H1 (cell line): Measurements from ENCODE around the gene PLXNB3.

ENCODE experiments used
- CTCF ChIP-seq, 3 experiments: IDR thresholded peaks; 1 replicate in 2 of 3; 2 replicates in 1 of 3; pipeline versions ENCODE4 v1.5.1 to v1.6.1; 2011; ENCODE audit warnings: low read length in 3 of 3, mild to moderate bottlenecking in 3 of 3, inconsistent platforms in 2 of 3, low read depth in 1 of 3, moderate library complexity in 1 of 3; ENCODE audit not compliant: insufficient read depth in 1 of 3; ENCODE audit errors: control extremely low read depth in 1 of 3
- EP300 ChIP-seq, 2 experiments: IDR thresholded peaks; 1 replicate in 1 of 2; 2 replicates in 1 of 2; pipeline ENCODE4 v1.6.1; 2011 to 2012; ENCODE audit warnings: low read depth in 2 of 2, low read length in 2 of 2, mild to moderate bottlenecking in 2 of 2, borderline replicate concordance in 1 of 2, inconsistent platforms in 1 of 2, moderate library complexity in 1 of 2
- POLR2A ChIP-seq, 2 experiments: IDR thresholded peaks; 1 replicate in 1 of 2; 2 replicates in 1 of 2; pipeline ENCODE4 v1.6.1; 2011; ENCODE audit warnings: low read depth in 2 of 2, low read length in 2 of 2, mild to moderate bottlenecking in 2 of 2; ENCODE audit errors: control extremely low read depth in 1 of 2
- TCF12 ChIP-seq: IDR thresholded peaks from 2 replicates; pipeline ENCODE4 v1.6.1; 2011; ENCODE audit warnings: low read depth, mild to moderate bottlenecking, low read length

- TF ChIP-seq CTCF (IDR thresholded peaks at IDR 0.05; ENCODE audit: control extremely low read depth in 1 of 3, insufficient read depth in 1 of 3, low read depth in 1 of 3, low read length in 3 of 3) = no peak
- TF ChIP-seq POLR2A (IDR thresholded peaks at IDR 0.05; ENCODE audit: control extremely low read depth in 1 of 2, low read depth in 2 of 2, low read length in 2 of 2) = no peak
- TF ChIP-seq EP300 (IDR thresholded peaks at IDR 0.05; ENCODE audit: borderline replicate concordance in 1 of 2, low read depth in 2 of 2, low read length in 2 of 2) = no peak
- no peak for TF ChIP-seq TCF12
These were observed 29.2 kb downstream of the PLXNB3 start for GRCh38 chrX:153793291-153793690.
